Cortex of kidney (tissue), 1 donor: ENCODE results near the gene ONECUT2.
"Not testable (repeated sequence)": the region's sequence is repeated elsewhere in the genome, so short reads cannot be mapped to it uniquely, and the experiment has no call there.

ENCODE experiments used
- DNase-seq: peaks from one replicate; lab custom pipeline; 2025; lab: John Stamatoyannopoulos, UW

ONECUT2 gene

GRCh38 chr18:57446322-57446721 is 11.1 kb downstream of the ONECUT2 start:
- no peak for DNase-seq

- DNase-seq = no peak
These were observed 12.0 kb downstream of the ONECUT2 start for GRCh38 chr18:57447154-57447621.

GRCh38 chr18:57455576-57456129 is 20.5 kb downstream of the ONECUT2 start:
- DNase-seq = no peak

GRCh38 chr18:57461652-57462269 is 26.6 kb downstream of the ONECUT2 start:
- DNase-seq = no peak

- no peak for DNase-seq
These were observed 31.1 kb downstream of the ONECUT2 start for GRCh38 chr18:57466307-57466706.

- no peak for DNase-seq
These were observed 31.7 kb downstream of the ONECUT2 start for GRCh38 chr18:57466745-57467409.

- no peak for DNase-seq
These were observed 34.7 kb downstream of the ONECUT2 start for GRCh38 chr18:57469884-57470283.

GRCh38 chr18:57475408-57475807 is 40.2 kb downstream of the ONECUT2 start:
- DNase-seq = no peak

GRCh38 chr18:57475903-57476302 is 40.7 kb downstream of the ONECUT2 start:
- no peak for DNase-seq

- DNase-seq = no peak
These were observed 45.6 kb downstream of the ONECUT2 start for GRCh38 chr18:57480733-57481132.

GRCh38 chr18:57497372-57498294 is 62.5 kb downstream of the ONECUT2 start:
- DNase-seq = no peak

- no peak for DNase-seq
These were observed 63.6 kb downstream of the ONECUT2 start for GRCh38 chr18:57498682-57499256.

- no peak for DNase-seq
These were observed 67.5 kb downstream of the ONECUT2 start for GRCh38 chr18:57502624-57503023.

- DNase-seq = no peak
These were observed 70.1 kb downstream of the ONECUT2 start for GRCh38 chr18:57505231-57505630.

- DNase-seq = no peak
These were observed 80.9 kb downstream of the ONECUT2 start for GRCh38 chr18:57516056-57516455.

- DNase-seq = no peak
These were observed 83.4 kb downstream of the ONECUT2 start for GRCh38 chr18:57518533-57518932.

GRCh38 chr18:57519668-57520424 is 84.7 kb downstream of the ONECUT2 start:
- no peak for DNase-seq

GRCh38 chr18:57522348-57522747 is 87.2 kb downstream of the ONECUT2 start:
- DNase-seq = not testable (repeated sequence)

GRCh38 chr18:57523171-57523956 is 88.2 kb downstream of the ONECUT2 start:
- no peak for DNase-seq

GRCh38 chr18:57527556-57528229 is 92.5 kb downstream of the ONECUT2 start:
- DNase-seq = no peak
